Memory B cell (primary cell): ENCODE results near the gene USP17L29.
A peak's percentile ranks its signal among the peaks of the same experiment; 100 is the strongest.
"Not testable (repeated sequence)": the region's sequence is repeated elsewhere in the genome, so short reads cannot be mapped to it uniquely, and the experiment has no call there.

Experiments
- ATAC-seq: fragments of 150-1000 bp; cut with Tn5 transposase; 2 replicates; pipeline ENCODE4 v1.10.0; 2021; ENCODE audit warnings: low read depth, mild to moderate bottlenecking, moderate library complexity
- DNase-seq, 2 donors: peaks; one replicate each; pipeline ENCODE4 v3.0.0; 2022; ENCODE audit warnings: low spot score in 2 of 2
- H3K27ac Mint-ChIP-seq: one replicate; pipeline ENCODE4 v1.8.0; 2022; ENCODE audit warnings: mild to moderate bottlenecking, moderate library complexity, mixed read lengths
- H3K27me3 Mint-ChIP-seq: one replicate; pipeline ENCODE4 v1.8.0; 2022; ENCODE audit warnings: mixed read lengths
- H3K36me3 Mint-ChIP-seq: one replicate; pipeline ENCODE4 v1.8.0; 2022; ENCODE audit warnings: mild to moderate bottlenecking, mixed read lengths
- H3K4me1 Mint-ChIP-seq: one replicate; pipeline ENCODE4 v1.8.0; 2022; ENCODE audit warnings: mixed read lengths
- H3K4me3 Mint-ChIP-seq: one replicate; pipeline ENCODE4 v1.8.0; 2022; ENCODE audit warnings: mild to moderate bottlenecking, moderate library complexity, mixed read lengths
- H3K9me3 Mint-ChIP-seq: one replicate; pipeline ENCODE4 v1.8.0; 2022; ENCODE audit warnings: mixed read lengths

USP17L29 gene, protein sequence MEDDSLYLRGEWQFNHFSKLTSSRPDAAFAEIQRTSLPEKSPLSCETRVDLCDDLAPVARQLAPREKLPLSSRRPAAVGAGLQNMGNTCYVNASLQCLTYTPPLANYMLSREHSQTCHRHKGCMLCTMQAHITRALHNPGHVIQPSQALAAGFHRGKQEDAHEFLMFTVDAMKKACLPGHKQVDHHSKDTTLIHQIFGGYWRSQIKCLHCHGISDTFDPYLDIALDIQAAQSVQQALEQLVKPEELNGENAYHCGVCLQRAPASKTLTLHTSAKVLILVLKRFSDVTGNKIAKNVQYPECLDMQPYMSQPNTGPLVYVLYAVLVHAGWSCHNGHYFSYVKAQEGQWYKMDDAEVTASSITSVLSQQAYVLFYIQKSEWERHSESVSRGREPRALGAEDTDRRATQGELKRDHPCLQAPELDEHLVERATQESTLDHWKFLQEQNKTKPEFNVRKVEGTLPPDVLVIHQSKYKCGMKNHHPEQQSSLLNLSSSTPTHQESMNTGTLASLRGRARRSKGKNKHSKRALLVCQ

DNA sequence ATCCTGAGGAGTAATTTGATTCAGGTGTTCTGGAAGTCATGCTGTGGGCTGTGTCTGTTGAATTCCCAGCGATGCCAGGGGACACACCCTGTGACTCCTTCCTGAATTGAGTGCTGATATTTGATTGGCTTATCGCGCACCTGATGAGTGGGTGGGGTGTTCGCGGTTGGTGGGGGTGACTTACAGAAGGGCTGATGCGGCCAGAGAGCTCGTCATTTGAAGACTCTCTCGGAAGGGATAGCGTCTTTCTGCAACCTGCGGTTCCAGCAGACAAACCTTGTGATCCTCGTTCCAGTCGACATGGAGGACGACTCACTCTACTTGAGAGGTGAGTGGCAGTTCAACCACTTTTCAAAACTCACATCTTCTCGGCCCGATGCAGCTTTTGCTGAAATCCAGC, at the start of gene USP17L29:
USP17L29 (plus strand) TSS at position 301 of the 400 bp plus-strand sequence; CDS start at position 301, 0 bp downstream.
- not testable (repeated sequence) for DNase-seq, H3K27me3 Mint-ChIP-seq, H3K4me1 Mint-ChIP-seq, ATAC-seq, H3K27ac Mint-ChIP-seq, H3K4me3 Mint-ChIP-seq, H3K36me3 Mint-ChIP-seq, H3K9me3 Mint-ChIP-seq

- not testable (repeated sequence) for H3K4me3 Mint-ChIP-seq, H3K4me1 Mint-ChIP-seq, H3K27me3 Mint-ChIP-seq, DNase-seq, ATAC-seq, H3K9me3 Mint-ChIP-seq, H3K36me3 Mint-ChIP-seq, H3K27ac Mint-ChIP-seq
These were observed 29.2 kb upstream of the USP17L29 start for GRCh38 chr4:9324191-9324590.

GRCh38 chr4:9324865-9325264, 28.6 kb upstream of the USP17L29 start, which contains the start of gene USP17L24:
USP17L24 (plus strand) TSS chr4:9325165; CDS start chr4:9325165, 0 bp downstream.
- ATAC-seq, H3K4me1 Mint-ChIP-seq, H3K36me3 Mint-ChIP-seq, DNase-seq, H3K27me3 Mint-ChIP-seq, H3K4me3 Mint-ChIP-seq, H3K27ac Mint-ChIP-seq, H3K9me3 Mint-ChIP-seq: not testable (repeated sequence)

- not testable (repeated sequence) for ATAC-seq, H3K9me3 Mint-ChIP-seq, H3K36me3 Mint-ChIP-seq, H3K4me1 Mint-ChIP-seq, H3K27ac Mint-ChIP-seq, H3K27me3 Mint-ChIP-seq, DNase-seq, H3K4me3 Mint-ChIP-seq
These were observed 23.8 kb upstream of the USP17L29 start, which contains the start of gene USP17L25 for GRCh38 chr4:9329611-9330010. USP17L25 (plus strand) TSS chr4:9329911; CDS start chr4:9329911, 0 bp downstream.

DNA sequence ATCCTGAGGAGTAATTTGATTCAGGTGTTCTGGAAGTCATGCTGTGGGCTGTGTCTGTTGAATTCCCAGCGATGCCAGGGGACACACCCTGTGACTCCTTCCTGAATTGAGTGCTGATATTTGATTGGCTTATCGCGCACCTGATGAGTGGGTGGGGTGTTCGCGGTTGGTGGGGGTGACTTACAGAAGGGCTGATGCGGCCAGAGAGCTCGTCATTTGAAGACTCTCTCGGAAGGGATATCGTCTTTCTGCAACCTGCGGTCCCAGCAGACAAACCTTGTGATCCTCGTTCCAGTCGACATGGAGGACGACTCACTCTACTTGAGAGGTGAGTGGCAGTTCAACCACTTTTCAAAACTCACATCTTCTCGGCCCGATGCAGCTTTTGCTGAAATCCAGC, 19.1 kb upstream of the USP17L29 start, which contains the start of gene USP17L26:
USP17L26 (plus strand) TSS at position 301 of the 400 bp plus-strand sequence; CDS start at position 301, 0 bp downstream.
- H3K4me1 Mint-ChIP-seq, DNase-seq, ATAC-seq, H3K36me3 Mint-ChIP-seq, H3K9me3 Mint-ChIP-seq, H3K27ac Mint-ChIP-seq, H3K4me3 Mint-ChIP-seq, H3K27me3 Mint-ChIP-seq: not testable (repeated sequence)

DNA sequence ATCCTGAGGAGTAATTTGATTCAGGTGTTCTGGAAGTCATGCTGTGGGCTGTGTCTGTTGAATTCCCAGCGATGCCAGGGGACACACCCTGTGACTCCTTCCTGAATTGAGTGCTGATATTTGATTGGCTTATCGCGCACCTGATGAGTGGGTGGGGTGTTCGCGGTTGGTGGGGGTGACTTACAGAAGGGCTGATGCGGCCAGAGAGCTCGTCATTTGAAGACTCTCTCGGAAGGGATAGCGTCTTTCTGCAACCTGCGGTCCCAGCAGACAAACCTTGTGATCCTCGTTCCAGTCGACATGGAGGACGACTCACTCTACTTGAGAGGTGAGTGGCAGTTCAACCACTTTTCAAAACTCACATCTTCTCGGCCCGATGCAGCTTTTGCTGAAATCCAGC, 14.3 kb upstream of the USP17L29 start, which contains the start of gene USP17L5:
USP17L5 (plus strand) TSS at position 301 of the 400 bp plus-strand sequence; CDS start at position 301, 0 bp downstream.
- not testable (repeated sequence) for ATAC-seq, H3K27me3 Mint-ChIP-seq, H3K9me3 Mint-ChIP-seq, H3K4me1 Mint-ChIP-seq, DNase-seq, H3K36me3 Mint-ChIP-seq, H3K27ac Mint-ChIP-seq, H3K4me3 Mint-ChIP-seq

- ATAC-seq, H3K27me3 Mint-ChIP-seq, H3K4me1 Mint-ChIP-seq, H3K9me3 Mint-ChIP-seq, DNase-seq, H3K4me3 Mint-ChIP-seq, H3K27ac Mint-ChIP-seq, H3K36me3 Mint-ChIP-seq: not testable (repeated sequence)
These were observed 9.6 kb upstream of the USP17L29 start, which contains the start of gene USP17L27 for GRCh38 chr4:9343848-9344247. USP17L27 (plus strand) TSS chr4:9344148; CDS start chr4:9344148, 0 bp downstream.

DNA sequence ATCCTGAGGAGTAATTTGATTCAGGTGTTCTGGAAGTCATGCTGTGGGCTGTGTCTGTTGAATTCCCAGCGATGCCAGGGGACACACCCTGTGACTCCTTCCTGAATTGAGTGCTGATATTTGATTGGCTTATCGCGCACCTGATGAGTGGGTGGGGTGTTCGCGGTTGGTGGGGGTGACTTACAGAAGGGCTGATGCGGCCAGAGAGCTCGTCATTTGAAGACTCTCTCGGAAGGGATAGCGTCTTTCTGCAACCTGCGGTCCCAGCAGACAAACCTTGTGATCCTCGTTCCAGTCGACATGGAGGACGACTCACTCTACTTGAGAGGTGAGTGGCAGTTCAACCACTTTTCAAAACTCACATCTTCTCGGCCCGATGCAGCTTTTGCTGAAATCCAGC, 4.8 kb upstream of the USP17L29 start, which contains the start of gene USP17L28:
USP17L28 (plus strand) TSS at position 301 of the 400 bp plus-strand sequence; CDS start at position 301, 0 bp downstream.
- not testable (repeated sequence) for H3K4me1 Mint-ChIP-seq, H3K9me3 Mint-ChIP-seq, H3K4me3 Mint-ChIP-seq, H3K36me3 Mint-ChIP-seq, ATAC-seq, H3K27ac Mint-ChIP-seq, H3K27me3 Mint-ChIP-seq, DNase-seq

DNA sequence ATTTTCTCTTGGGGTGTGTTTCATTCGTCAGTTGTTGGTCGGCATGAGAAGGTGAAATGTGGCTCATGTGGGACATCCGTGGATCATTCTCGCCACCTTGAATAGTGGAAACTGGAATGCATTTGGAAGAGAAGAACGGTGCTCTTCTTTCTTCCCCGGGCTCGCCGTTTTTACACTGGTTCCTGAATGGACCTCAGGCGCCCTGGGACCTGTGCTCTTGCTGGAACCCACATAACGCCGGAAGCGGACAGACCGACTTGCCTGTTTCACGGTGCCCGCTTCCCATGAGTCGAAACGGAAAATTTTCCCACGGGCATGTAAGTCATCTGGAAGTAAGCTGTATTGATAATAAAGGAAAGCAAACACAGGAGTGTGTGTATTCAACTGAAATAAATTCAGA, 2.6 kb upstream of the USP17L29 start:
- H3K4me1 Mint-ChIP-seq, DNase-seq, H3K36me3 Mint-ChIP-seq, H3K4me3 Mint-ChIP-seq, H3K9me3 Mint-ChIP-seq, H3K27me3 Mint-ChIP-seq, ATAC-seq, H3K27ac Mint-ChIP-seq: not testable (repeated sequence)

DNA sequence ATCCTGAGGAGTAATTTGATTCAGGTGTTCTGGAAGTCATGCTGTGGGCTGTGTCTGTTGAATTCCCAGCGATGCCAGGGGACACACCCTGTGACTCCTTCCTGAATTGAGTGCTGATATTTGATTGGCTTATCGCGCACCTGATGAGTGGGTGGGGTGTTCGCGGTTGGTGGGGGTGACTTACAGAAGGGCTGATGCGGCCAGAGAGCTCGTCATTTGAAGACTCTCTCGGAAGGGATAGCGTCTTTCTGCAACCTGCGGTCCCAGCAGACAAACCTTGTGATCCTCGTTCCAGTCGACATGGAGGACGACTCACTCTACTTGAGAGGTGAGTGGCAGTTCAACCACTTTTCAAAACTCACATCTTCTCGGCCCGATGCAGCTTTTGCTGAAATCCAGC, 9.4 kb downstream of the USP17L29 start, which contains the start of gene USP17L30:
USP17L30 (plus strand) TSS at position 301 of the 400 bp plus-strand sequence; CDS start at position 301, 0 bp downstream.
- not testable (repeated sequence) for H3K4me1 Mint-ChIP-seq, H3K27me3 Mint-ChIP-seq, H3K4me3 Mint-ChIP-seq, H3K9me3 Mint-ChIP-seq, ATAC-seq, DNase-seq, H3K36me3 Mint-ChIP-seq, H3K27ac Mint-ChIP-seq

DNA sequence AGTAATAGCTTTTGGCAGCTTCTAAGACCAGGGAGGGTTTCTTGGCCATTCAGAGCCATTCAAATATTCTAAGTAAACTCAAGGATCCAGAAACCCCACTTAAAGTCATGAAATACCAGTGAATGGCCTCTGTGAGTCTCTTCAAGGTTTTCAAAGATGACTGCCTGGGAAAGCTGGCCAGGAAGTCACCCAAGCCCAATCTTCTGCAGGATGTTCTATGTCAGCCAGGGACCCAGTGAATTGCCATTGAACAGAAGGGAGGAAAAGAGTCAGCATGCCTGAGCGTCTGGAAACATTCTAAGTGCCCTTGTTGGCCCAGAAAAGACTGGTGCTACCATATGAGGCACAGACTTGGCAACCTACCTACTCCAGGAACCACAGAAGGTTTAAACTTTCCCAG, 26.4 kb downstream of the USP17L29 start:
- H3K4me3 Mint-ChIP-seq, DNase-seq, H3K27me3 Mint-ChIP-seq, H3K4me1 Mint-ChIP-seq, H3K36me3 Mint-ChIP-seq, H3K9me3 Mint-ChIP-seq, ATAC-seq, H3K27ac Mint-ChIP-seq: not testable (repeated sequence)

DNA sequence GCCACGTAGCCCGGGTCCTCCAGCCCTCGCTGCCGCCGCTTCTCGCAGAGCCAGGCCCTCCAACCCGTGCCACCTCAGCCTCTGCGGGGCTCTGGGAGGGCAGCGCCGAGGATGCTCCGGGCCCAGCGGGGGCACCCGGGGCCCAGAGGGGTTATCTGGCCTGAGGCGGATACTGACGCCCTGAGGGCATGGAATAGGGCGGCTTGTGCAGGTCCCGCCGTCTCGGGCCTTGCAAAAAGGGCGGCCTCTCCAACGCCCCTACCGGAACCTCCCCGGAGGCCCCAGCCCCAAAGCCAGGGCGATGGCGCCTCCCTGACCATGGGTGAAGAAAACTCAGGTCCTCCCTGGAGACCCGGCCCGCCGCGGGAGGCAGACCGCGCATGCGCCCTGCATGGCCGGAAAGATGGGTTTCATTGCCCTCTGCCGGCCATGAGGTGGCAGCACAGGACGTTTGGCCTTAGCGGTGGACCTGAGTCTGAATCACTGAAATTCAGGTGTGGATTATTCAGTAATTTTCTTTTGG, 27.6 kb downstream of the USP17L29 start:
- not testable (repeated sequence) for H3K27ac Mint-ChIP-seq, H3K4me1 Mint-ChIP-seq, H3K36me3 Mint-ChIP-seq, H3K27me3 Mint-ChIP-seq, H3K9me3 Mint-ChIP-seq
- H3K4me3 Mint-ChIP-seq, result peak overlapping the region; percentile 61
- ATAC-seq, result peak; percentile 34
- DNase-seq, result peak; percentile 30 to 34

- Mint-ChIP-seq H3K36me3 (no peaks in the 10 kb centered on the region), H3K27ac (no peak overlapping the region), H3K9me3 (no peaks in the 10 kb centered on the region), H3K4me3 (no peak overlapping the region), H3K4me1 (peaks cover 2% of the 10 kb centered on the region), H3K27me3 (peaks cover 4% of the 10 kb centered on the region)
- no peak for DNase-seq
- no peak for ATAC-seq
These were observed 30.7 kb downstream of the USP17L29 start for GRCh38 chr4:9384126-9384525.

DNA sequence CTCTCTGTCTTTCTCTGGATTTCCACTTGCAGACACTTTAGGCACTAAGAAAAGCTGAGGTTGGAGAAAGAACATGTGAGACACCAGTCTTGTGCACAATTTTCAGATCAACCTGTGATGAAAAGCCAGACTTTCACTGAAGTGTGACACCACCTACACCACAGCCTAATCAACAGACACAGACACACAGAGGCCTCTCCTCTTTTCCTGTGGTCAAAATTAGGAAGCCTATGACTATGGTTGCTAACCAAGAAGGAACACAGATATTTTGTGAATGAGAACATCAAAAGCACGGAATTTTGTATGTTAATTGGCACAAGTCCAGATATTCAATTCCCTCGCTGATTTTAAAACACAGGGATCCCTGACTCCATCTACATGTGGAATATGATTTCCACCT, 35.6 kb downstream of the USP17L29 start:
- H3K4me3 Mint-ChIP-seq, H3K9me3 Mint-ChIP-seq, H3K27me3 Mint-ChIP-seq, H3K36me3 Mint-ChIP-seq, DNase-seq, ATAC-seq, H3K27ac Mint-ChIP-seq, H3K4me1 Mint-ChIP-seq: not testable (repeated sequence)
